Effector CD4-positive, alpha-beta T cell (primary cell): ENCODE results near the gene XYLT1.

Source experiments
- DNase-seq: peaks from one replicate; pipeline ENCODE4 v3.0.0-alpha.2; 2020

The XYLT1 gene

DNA sequence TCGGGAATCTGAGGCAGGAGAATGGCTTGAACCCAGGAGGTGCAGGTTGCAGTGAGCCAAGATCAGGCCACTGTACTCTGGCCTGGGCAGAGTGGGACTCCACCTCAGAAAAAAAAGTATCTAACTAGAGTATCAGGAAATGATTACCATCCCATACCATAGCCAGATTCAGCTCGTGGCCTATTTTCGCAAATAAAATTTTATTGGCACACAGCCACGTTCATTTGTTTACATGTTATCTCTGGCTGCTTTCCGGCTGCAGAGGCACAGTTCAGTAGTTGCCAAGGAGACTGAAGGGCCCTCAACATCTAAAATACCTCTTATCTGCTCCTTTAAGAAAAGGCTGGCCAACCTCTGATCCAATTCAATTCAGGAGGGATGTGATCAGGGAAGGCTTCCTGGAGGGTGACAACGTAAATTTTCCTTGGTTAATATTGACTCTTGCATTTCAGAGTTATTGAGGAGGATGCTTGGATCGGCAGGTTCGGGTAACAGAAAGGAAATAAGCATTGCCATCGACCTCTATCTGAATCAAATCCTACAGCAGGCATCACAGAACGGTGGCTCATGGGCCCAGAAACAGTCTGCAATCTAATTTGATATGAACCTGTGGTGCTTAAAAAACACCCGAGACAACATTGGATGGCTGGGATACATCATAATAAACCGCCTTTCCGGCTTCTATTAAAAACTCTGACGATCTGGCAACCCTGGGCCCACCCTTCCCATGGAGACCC lies 73.8 kb downstream of the XYLT1 start:
- peak; percentile 33 for DNase-seq

DNA sequence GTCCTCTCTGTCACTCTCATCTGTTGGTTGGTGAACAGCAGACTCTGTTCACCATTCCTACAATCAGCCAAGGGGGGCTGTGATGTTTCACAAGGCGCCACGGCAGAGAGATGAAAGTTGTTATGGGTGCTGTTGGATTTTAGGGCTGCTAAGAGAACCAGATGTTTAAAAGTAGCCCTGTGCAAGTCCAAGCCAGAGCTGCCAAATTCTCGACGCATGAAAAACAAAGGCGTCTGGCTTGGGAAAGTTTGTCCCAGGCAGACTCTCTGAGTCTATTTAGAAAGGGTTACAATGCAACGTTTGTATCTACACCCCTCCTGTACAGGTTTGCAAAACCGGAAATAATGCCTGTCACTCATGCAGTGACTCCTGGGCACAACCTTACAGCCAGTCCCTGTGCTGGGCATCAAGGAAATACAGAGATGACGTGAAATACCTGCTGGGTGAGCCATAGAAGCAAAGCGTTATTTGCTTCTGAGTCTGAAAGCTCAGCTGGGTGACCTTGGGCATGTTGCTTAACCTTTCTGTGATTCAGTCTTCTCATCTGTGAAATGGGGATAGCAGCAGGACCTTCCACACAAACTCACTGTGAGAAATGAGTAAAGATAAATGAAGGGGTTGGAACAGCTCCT lies 74.8 kb downstream of the XYLT1 start:
- no peak for DNase-seq

DNA sequence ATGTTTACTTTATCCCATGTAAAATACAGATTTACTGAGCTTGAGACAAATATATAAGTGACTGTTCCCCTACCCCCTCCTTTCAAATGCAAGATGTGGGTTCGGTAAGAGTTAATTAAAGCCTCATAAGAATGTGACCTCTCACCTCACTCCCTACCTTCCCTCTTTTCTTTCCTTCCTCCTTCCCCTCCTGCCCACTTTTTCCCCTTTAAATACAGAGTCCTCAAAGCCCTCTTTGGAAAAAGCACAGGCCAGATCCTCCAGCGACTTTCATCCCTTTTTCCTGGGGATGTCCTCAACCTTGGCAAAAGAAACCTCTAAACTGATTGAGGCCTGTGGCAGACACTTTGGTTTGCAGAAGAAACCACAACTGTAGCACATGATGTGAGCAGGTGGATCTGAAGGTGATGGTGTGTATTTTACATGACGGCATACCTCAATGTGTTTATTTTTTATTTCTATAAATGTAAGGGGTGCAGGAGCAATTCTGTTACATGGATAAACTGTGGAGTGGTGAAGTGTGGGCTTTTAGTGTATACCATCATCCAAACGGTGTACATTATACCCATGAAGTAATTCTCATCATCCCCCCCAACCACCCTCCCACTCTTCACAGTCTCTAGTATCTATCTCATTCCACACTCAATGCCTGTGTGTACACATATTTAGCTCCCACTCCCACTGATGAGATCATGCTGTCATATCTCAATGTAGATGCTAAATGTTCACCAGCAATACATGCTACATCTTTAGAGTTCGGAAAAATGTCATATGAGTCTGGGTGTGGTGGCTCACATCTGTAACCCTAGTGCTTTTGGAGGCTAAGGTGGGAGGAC lies 77.7 kb downstream of the XYLT1 start:
- no peak for DNase-seq

DNA sequence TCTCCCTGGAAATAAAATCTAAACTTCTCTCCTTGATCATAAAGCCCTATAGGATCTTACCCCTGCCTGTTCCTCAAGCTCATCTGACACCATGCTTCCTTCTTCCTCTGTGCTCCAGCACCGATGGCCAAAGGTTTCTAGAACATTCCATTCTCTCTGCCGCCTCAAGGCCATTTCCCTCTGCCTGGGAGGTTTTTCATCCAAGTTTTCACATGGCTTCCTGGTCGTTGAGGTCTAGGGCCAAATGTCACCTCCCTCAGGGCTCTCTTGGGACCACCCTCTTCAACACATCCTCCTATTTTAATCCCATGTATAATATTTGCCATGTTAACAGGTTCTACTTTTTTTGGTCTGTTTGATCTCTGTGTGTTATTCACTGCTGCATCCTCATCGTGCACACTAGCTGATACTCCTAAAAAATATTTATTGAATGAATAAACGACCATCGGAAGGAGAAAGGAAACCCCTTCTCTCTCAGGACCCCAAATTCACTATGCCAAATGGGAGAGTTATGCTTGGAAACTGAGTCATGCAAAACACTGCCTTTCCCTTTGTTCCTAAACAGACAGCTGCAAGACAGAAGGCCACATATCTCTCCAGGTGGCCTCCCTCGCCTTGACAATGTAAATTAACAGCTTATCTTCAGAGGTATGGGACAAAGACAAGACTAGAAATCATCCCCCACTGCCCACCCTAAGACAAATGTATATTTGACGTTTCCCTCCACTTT lies 78.5 kb downstream of the XYLT1 start:
- DNase-seq, result no peak

DNA sequence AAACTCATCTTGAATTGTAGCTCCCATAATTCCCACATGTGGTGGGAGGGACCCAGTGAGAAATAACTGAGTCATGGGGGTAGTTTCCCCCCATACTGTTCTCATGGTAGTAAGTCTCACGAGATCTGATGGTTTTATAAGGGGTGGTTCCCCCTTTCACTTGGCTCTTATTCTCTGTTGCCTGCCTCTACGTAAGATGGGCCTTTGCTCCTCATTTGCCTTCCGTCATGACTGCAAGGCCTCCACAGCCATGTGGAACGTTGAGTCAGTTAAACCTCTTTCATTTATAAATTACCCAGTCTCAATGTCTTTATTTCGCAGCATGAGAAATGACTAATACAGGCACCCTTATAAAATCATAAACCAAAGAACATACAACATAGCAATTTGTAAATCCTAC lies 79.0 kb downstream of the XYLT1 start:
- no peak for DNase-seq

DNA sequence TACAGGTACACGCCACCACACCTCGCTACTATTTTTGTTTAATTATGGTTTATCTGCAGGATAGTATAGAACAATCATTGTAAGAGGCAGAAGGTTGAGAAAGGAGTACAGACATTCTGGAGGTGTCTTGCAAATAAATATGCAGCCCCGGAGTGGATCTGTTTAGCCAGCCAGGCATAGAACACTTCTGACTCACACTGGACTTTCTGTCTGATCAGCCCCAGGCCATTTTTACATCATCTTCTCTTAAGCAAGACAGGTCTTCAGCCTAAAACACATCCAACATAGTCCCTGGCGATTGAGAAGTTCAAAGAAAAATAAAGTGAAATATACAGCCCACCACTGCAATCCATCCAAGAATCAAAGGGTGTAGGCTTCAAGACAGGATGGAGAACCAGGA lies 81.4 kb downstream of the XYLT1 start:
- DNase-seq, result no peak

DNA sequence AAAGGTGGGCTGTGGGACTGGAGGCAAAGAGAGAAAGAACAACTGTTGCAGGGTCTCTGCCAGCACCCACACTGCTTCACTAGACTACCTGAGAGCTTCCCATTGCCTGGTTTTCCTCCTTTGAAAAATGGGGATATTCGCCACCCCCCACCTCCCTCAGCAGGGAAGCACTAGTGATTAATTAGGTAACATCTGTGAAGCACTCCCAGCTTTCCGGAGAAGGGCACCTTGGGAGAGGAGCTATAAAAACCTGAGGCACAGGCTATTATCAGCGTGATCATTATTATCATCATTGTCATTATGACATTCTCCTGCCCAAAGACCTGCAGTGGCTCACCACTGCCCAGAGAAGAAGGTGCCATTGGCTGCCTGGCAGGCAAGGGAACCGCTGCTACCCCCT lies 83.5 kb downstream of the XYLT1 start:
- no peak for DNase-seq

DNA sequence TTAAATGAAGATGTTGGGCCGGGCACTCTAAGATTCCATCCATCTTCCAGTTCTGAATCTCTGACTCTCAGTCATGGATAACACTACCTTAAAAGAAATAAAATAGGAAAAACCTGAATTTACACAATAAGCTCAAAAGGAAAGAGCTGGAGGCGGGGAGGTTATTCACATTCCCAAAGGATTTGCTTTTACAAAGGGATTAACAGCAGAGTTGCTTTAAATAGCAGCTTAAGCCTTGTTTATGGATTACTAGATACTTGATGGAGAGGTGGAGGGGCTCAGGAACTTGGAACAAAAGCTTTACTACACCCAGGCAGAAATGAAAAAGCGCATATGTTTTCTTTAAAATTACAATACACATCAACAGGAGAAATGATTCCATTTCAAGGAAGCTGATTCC lies 84.5 kb downstream of the XYLT1 start:
- no peak for DNase-seq

DNA sequence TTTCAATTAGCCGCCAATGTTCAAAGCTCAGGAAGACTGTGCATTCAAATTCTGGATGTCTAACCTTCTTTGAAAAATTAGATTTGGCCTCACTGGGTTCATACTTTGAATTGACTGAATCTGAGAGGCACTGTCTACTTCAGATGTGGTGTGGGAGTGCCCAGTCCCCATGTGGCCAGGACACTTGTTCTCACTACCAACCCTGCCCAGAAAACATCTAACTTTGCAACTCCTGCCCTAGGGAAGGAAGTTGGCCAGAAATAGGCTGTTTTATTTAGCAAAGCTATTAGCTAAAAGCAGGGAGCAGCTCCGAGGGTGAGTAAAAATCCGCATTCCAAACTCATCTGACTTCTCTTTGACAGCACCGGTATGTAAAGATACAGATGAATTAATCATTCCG lies 86.3 kb downstream of the XYLT1 start:
- no peak for DNase-seq

DNA sequence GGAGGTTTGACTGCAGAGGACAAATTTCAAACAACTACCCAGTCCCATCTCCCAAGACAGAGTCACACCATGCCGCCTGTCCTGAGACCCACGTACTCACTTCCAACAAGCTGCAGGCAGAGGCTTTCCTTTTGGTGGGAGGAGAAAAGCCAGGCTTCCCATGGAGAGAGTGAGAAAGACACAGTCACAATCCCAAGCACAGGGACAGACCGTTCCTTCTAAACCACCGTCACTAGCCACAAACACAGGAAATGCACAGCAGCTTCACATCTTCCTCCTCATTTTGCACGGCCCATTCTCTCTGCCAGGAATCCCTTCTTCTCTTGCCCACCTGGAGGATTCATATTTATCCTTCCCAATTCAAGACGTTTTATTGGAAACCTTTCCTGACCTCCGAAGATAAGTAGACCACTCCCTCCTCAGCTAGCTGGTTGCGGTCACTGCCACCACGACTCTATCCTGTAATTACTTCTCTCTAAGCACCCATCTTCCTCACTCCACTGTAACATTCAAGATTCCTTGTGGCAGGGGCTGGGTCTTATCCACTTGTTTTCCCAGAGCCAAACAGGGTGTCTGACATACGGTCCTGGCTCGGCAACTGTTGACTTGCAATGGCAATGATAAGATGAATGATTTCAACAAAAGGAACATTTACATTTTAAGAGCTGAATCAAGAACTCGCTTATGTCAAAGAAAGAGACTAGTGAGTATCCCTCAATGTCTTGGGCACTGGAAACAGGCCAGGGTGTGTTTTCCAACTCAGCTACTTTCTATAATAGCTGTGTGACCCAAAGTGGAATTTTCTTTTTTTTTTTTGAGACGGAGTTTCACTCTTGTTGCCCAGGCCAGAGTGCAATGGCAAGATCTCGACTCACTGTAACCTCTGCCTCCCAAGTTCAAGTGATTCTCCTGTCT lies 87.6 kb downstream of the XYLT1 start:
- DNase-seq, result no peak

DNA sequence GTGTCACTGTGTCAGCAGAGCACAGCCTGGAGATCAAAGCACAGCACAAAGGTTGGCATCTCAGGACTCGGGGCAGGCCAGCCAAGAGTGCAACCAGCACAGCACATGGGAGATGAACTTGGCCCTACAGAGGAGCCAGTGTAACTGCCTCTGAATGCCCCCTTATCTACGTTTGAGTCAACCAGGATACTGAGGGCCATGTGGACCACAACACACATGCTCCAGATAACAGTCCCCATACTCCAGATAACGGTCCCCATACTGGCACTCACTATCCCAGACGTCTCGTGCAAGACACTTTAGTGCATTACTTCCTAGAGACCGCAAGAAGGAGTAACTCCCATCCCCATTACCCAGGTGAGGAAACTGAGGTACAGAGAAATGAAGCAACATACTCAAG lies 88.2 kb downstream of the XYLT1 start:
- DNase-seq, result no peak

DNA sequence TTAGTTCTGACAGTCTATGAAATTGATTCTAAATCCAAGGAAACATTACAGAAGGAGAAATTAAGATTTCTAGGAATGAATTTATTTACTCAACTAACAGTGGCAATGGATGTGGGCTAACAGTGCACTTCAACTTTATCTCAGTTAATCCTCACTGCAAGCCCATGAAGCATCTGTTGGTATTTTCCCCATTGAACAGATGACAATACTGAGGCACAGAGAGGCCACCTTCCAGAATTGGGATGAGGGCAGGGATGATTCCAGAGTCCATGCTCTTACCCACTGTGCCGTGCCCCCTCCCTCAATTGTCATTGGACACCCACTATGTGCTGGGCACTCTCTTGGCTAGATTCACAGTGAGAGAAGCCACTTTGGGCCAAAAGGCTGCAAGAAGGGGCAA lies 89.0 kb downstream of the XYLT1 start:
- no peak for DNase-seq

DNA sequence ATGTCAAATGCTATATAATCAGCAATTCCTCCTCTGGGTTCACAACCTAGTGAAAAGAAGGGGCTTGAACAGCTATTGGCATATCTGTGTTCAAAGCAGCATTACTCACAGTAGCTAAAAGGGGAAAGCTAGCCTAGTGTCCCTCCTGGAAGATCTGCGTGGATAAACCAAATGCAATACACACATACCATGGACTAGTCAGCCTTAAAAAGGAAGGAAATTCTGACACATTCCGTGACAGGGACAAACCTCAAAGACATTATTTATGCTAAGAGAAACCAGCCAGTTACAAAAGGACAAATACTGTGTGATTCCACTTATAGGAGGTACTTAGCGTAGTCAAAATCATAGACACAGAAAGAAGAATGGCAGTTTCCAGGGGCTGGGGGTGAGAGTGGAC lies 90.1 kb downstream of the XYLT1 start:
- no peak for DNase-seq

DNA sequence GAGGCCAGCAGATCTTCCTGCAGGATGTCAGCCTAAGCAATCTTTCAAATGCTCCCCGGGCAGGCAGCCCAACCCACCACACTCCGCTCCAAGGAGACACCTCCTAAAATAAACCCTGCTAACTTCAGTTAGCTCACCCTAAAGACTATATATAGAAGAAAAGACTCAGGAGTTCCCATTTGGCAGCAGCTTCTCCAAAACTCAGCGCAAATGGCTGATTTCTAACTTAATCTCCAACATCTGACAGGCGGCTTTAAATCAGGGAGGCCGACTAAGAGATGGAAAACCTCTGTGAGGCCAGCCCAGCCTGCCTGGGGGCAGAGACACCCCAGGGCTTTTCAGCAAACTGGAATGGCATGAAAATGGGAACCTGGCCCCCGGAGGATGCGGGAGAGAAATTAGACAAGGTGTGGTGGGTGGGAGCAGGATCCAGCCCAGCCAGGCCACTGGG lies 91.6 kb downstream of the XYLT1 start:
- DNase-seq, result no peak

DNA sequence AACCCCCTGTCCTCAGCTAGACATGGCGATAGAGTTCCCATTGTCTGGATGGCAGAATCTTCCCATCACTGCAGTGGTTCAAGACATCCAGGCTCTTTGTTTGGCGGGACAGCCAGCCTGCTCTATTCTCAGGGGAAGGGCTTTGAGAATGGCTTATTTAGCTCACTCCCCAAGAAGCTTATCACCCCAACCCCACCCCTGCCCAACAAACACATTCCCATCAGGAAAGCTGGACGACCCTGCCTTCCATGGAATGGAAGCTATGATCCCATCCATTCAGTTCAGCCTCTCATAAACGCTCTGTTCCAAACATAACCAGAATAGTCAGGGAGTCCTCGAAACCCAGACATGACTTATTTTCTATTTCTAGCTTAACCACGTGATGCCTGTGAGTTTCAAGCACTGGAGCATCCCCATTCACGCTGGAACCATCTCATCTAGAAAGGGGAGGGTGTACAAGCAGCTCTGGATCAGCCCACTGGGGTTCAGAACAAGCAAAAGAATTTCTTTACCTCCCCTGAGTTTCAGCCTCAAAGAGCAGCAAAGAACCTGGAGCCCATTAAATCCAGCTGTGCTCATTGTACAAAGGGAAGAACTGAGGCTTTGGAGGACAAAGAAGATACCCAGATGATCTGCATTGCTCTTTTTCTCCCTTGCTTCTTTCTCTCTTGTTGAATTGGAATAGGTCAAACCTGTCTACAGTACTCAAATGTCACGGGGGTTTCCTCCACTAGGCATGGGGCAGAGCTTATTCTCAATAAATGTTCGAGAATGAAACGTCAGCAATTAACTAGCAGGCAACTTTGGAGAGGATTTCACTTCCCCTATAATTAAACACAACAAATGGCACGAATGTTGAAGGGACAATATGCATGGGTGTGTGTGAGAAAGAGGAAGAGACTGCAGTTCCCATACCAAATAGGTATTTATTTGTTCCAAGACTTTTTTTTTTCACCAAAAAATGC lies 93.1 kb downstream of the XYLT1 start:
- DNase-seq, result no peak

DNA sequence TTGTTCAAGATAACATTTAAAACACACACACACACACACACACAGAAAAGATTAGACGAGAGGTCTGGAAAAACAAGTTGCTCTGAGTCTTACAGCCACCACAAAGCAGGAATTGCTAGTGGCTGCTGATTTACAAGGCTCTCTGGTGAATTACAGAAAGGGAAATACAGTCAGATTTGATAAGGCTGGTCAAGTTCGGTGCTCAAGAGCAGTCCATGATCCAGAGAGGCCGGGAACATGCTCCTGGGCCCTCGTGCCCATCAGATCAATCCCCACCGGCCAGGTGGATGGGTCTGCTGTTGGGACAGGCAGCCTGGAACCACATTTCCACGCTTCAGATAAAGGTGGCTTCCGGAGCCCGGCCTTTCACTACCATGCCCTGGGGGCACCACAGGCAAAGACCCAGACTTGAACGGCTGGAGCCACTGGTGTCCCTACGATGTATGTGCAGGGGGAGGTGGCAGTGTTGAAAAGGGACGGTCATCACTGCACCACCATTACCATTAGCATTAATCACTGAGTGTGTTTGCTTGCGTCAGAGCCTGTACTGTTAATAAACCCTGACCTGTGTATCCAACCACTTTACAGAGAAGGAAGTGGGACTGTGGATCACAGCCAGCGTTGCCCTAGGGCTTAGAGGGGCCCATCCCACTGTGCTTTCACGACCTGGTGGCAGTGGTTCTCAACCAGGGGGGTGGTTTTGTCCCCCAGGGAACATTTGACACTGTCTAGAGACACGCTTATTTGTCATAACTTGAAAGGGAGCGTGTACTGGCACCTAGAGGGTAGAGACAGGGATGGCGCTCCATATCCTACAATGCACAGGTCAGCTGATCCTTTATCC lies 95.1 kb downstream of the XYLT1 start:
- no peak for DNase-seq

DNA sequence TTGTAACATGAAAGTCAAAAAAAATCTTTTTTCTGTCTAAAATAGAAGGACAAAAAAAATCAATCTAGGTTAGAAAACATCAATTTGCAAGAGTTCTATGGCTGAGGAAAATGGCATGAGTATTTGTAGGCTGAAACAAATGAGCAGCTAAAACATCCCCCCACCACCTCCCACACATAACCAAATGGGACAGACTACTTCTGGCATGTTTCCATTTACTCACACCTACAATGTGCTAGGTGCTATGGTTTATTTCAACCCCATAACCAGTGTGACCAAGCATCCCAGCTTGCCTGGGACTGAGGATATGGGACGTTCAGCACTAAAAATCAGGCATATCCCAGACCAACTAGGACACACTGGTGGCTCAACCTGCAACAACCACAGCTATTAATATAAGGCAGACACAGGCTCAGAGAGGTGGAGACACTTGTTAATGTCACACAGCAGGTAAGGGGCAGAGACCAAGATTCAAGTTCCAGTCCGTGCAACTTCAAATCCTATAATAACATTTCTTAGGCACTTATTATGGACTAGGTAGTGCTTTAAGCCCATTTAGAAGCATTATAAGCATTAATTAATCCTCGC lies 96.0 kb downstream of the XYLT1 start:
- DNase-seq, result no peak

DNA sequence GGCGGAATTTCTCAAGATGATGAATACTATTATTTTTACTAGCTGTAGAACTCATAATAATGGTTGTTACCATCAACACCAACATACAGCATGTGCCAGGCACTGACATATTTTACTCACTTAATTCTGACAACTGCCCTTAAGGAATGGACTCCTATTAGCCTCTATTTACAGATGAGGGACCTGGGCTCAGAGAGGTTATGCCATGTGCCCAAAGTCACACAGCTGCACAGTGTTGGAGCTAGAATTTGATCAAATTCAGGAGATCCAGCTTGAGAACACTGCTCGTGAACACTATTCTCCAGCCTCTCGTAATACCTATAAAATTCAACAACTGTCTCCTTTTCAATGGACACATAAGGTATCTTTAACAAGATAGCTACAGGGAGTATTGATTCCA lies 97.2 kb downstream of the XYLT1 start:
- no peak for DNase-seq

DNA sequence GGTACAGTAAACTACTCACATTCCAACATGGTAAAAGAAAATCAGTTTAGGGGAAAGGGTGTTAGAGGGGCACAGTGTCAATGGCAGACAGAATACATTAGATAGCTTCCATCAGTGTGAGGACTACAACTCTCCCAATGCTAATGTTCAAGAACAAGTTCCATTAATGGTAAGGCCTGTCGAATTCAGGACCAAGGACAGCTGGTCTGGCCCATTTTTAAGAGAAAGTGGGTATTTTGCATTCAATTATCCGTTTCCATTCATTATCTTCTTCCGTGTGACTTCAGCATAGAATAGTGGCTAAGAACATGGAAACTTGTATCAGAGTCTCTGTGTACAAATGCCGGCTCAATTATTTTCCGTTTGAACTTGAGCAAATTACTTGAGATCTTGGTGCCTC lies 98.4 kb downstream of the XYLT1 start:
- no peak for DNase-seq
